GM23338 (cell line): ENCODE measurements around the gene HOXA10. TPM values are rescaled to one million over a fixed set of nuclear protein-coding genes. Genes with fewer than 3 reads are reported as not detected.

Source experiments
- ATAC-seq: fragments of 200-7000 bp; cut with Tn5 transposase; 3 replicates; pipeline ENCODE4 v1.9.1; 2020
- DNase-seq: peaks from one replicate; pipeline ENCODE4 v3.0.0-alpha.2; 2015; ENCODE audit warnings: low spot score
- H2AFZ ChIP-seq: fragments of 200-600 bp; sonication (generic); 2 replicates; pipeline ENCODE4 v1.8.0; 2016; ENCODE audit warnings: antibody characterized with exemption, mild to moderate bottlenecking, moderate library complexity
- H3F3A ChIP-seq: fragments of 200-600 bp; sonication (generic); replicated peaks from 2 replicates; pipeline ENCODE4 v1.8.0; 2017; ENCODE audit warnings: antibody characterized with exemption, mixed run types, low read depth
- H3K27ac ChIP-seq: fragments of 200-600 bp; sonication (generic); 2 replicates; pipeline ENCODE4 v1.6.1; 2016; ENCODE audit warnings: low read depth
- H3K27me3 ChIP-seq: fragments of 200-600 bp; sonication (generic); 2 replicates; pipeline ENCODE4 v1.8.0; 2016; ENCODE audit warnings: mild to moderate bottlenecking, mixed run types, moderate library complexity; ENCODE audit not compliant: insufficient read depth
- H3K36me3 ChIP-seq: fragments of 200-600 bp; sonication (generic); 2 replicates; pipeline ENCODE4 v1.8.0; 2016; ENCODE audit warnings: mild to moderate bottlenecking; ENCODE audit not compliant: insufficient read depth
- H3K4me1 ChIP-seq: fragments of 200-600 bp; sonication (generic); 2 replicates; pipeline ENCODE4 v1.8.0; 2016; ENCODE audit warnings: mild to moderate bottlenecking, moderate library complexity; ENCODE audit not compliant: insufficient read depth
- H3K4me2 ChIP-seq: fragments of 200-600 bp; sonication (generic); 2 replicates; pipeline ENCODE4 v1.7.1; 2017; ENCODE audit warnings: mixed run types
- H3K4me3 ChIP-seq: fragments of 200-600 bp; sonication (generic); 2 replicates; pipeline ENCODE4 v1.6.1; 2016; ENCODE audit warnings: mixed run types
- H3K79me2 ChIP-seq: fragments of 200-600 bp; sonication (generic); replicated peaks from 2 replicates; pipeline ENCODE4 v1.8.0; 2017; ENCODE audit warnings: mild to moderate bottlenecking; ENCODE audit not compliant: insufficient read depth
- H3K9me2 ChIP-seq: fragments of 200-600 bp; sonication (generic); 2 replicates; pipeline ENCODE4 v1.8.0; 2017; ENCODE audit not compliant: insufficient read depth
- H4K20me1 ChIP-seq: fragments of 200-600 bp; sonication (generic); replicated peaks from 2 replicates; pipeline ENCODE4 v1.8.0; 2017; ENCODE audit warnings: mild to moderate bottlenecking; ENCODE audit not compliant: insufficient read depth
- H3K27ac Mint-ChIP-seq: 2 replicates; pipeline ENCODE4 v1.8.0; 2020; ENCODE audit warnings: inconsistent platforms, mild to moderate bottlenecking, moderate library complexity, mixed read lengths
- H3K27me3 Mint-ChIP-seq: 3 replicates; pipeline ENCODE4 v1.8.0; 2022; ENCODE audit warnings: low read depth, mild to moderate bottlenecking, moderate library complexity, mixed read lengths, inconsistent platforms; ENCODE audit not compliant: insufficient read depth, poor library complexity
- H3K36me3 Mint-ChIP-seq: 3 replicates; pipeline ENCODE4 v1.8.0; 2021; ENCODE audit warnings: low read depth, mild to moderate bottlenecking, inconsistent platforms, moderate library complexity, mixed read lengths
- H3K4me1 Mint-ChIP-seq: 3 replicates; pipeline ENCODE4 v1.8.0; 2020; ENCODE audit warnings: mild to moderate bottlenecking, inconsistent platforms, mixed read lengths
- H3K4me3 Mint-ChIP-seq: 3 replicates; pipeline ENCODE4 v1.8.0; 2021; ENCODE audit warnings: moderate library complexity, mild to moderate bottlenecking, inconsistent platforms, mixed read lengths
- H3K9me3 Mint-ChIP-seq: 3 replicates; pipeline ENCODE4 v1.8.0; 2020; ENCODE audit warnings: moderate library complexity, mild to moderate bottlenecking, inconsistent platforms, mixed read lengths
- EZH2 ChIP-seq: fragments of 200-600 bp; sonication (generic); IDR thresholded peaks from one replicate; pipeline ENCODE4 v1.8.0; 2017; ENCODE audit warnings: antibody characterized with exemption, mild to moderate bottlenecking, low read depth; ENCODE audit not compliant: unreplicated experiment
- EZH2phosphoT487 ChIP-seq: fragments of 200-600 bp; sonication (generic); IDR thresholded peaks from one replicate; pipeline ENCODE4 v1.8.1; 2018; ENCODE audit warnings: antibody characterized with exemption; ENCODE audit not compliant: unreplicated experiment
- STAT1 ChIP-seq: IDR thresholded peaks from one replicate; pipeline ENCODE4 v1.6.1; 2016; ENCODE audit warnings: antibody characterized with exemption; ENCODE audit not compliant: unreplicated experiment
- polyA plus RNA-seq: library from polyadenylated mRNA; unstranded; fragments of >200 nt; fragmentation: Nextera tagmentation; extraction: Ambion mirVana; gene quantifications from 2 replicates; pipeline ENCODE4 v1.2.1, GENCODE V29; 2016
- total RNA-seq: library from RNA; depleted of rRNA; stranded (reverse); fragments of >200 nt; shearing (Covaris generic); gene quantifications from 2 replicates; pipeline ENCODE4 v1.2.3, GENCODE V29; 2014
- TF ChIP-seq, protein P1 (sequence below): fragments of 250-450 bp; sonication (Bioruptor Pico); IDR thresholded peaks from 2 replicates; pipeline ENCODE4 v1.5.0; 2020; ENCODE audit warnings: mild to moderate bottlenecking, moderate library complexity

HOXA10 gene
- total and polyA plus RNA-seq, 2 experiments from 2014 or later, result not detected

DNA sequence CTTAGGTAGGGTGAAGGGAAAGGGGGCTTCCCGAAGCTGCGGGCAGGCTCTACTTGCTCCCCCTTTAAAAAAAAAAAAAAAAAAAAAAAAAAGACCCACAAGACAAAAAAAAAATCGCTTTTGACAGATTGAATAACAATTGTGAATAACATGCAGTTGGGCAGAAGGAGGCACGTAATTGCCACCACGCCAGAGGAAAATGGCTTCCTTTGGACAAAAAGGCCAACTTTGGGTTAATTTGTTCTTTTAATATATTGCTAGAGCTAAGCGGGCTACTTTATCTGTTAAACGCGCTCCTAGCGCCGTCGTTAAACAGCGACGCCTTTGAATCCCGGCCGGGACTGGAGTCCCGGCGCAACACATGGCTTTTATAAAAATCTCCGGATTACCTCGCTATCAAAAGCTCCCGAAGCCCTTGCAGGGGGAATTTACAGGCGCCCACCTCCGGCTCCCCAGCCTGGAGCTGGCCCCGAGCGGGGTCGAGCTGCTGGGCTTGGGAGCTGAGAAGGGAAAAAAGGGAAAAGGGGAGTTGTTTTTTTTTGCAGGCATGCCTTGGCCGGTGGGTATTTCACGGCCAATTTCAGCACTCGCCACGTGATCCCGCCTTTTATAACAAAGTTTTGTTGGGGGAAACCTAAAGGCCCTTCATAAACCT is 9.7 kb upstream of the HOXA10 start:
- peaks cover 60% of the 10 kb centered on the region for H3F3A ChIP-seq
- peaks cover 100% of the 10 kb centered on the region for H3K27me3 Mint-ChIP-seq
- no peak overlapping the region for H2AFZ ChIP-seq
- TF ChIP-seq, protein P1, sequence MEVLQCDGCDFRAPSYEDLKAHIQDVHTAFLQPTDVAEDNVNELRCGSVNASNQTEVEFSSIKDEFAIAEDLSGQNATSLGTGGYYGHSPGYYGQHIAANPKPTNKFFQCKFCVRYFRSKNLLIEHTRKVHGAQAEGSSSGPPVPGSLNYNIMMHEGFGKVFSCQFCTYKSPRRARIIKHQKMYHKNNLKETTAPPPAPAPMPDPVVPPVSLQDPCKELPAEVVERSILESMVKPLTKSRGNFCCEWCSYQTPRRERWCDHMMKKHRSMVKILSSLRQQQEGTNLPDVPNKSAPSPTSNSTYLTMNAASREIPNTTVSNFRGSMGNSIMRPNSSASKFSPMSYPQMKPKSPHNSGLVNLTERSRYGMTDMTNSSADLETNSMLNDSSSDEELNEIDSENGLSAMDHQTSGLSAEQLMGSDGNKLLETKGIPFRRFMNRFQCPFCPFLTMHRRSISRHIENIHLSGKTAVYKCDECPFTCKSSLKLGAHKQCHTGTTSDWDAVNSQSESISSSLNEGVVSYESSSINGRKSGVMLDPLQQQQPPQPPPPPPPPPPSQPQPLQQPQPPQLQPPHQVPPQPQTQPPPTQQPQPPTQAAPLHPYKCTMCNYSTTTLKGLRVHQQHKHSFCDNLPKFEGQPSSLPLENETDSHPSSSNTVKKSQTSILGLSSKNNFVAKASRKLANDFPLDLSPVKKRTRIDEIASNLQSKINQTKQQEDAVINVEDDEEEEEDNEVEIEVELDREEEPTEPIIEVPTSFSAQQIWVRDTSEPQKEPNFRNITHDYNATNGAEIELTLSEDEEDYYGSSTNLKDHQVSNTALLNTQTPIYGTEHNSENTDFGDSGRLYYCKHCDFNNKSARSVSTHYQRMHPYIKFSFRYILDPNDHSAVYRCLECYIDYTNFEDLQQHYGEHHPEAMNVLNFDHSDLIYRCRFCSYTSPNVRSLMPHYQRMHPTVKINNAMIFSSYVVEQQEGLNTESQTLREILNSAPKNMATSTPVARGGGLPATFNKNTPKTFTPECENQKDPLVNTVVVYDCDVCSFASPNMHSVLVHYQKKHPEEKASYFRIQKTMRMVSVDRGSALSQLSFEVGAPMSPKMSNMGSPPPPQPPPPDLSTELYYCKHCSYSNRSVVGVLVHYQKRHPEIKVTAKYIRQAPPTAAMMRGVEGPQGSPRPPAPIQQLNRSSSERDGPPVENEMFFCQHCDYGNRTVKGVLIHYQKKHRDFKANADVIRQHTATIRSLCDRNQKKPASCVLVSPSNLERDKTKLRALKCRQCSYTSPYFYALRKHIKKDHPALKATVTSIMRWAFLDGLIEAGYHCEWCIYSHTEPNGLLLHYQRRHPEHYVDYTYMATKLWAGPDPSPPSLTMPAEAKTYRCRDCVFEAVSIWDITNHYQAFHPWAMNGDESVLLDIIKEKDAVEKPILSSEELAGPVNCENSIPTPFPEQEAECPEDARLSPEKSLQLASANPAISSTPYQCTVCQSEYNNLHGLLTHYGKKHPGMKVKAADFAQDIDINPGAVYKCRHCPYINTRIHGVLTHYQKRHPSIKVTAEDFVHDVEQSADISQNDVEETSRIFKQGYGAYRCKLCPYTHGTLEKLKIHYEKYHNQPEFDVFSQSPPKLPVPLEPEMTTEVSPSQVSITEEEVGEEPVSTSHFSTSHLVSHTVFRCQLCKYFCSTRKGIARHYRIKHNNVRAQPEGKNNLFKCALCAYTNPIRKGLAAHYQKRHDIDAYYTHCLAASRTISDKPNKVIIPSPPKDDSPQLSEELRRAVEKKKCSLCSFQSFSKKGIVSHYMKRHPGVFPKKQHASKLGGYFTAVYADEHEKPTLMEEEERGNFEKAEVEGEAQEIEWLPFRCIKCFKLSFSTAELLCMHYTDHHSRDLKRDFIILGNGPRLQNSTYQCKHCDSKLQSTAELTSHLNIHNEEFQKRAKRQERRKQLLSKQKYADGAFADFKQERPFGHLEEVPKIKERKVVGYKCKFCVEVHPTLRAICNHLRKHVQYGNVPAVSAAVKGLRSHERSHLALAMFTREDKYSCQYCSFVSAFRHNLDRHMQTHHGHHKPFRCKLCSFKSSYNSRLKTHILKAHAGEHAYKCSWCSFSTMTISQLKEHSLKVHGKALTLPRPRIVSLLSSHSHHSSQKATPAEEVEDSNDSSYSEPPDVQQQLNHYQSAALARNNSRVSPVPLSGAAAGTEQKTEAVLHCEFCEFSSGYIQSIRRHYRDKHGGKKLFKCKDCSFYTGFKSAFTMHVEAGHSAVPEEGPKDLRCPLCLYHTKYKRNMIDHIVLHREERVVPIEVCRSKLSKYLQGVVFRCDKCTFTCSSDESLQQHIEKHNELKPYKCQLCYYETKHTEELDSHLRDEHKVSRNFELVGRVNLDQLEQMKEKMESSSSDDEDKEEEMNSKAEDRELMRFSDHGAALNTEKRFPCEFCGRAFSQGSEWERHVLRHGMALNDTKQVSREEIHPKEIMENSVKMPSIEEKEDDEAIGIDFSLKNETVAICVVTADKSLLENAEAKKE (CRISPR knock-in tag), result no peak
- TF ChIP-seq EZH2 (peak; percentile 97), EZH2phosphoT487 (peak; percentile 73), STAT1 (no peak)
- peaks cover 57% of the 10 kb centered on the region for H4K20me1 ChIP-seq
- H3K4me3 Mint-ChIP-seq, result peak overlapping the region; percentile 34; the same call in 2 of the 3 replicates
- H3K36me3 Mint-ChIP-seq, result no peaks in the 10 kb centered on the region
- ATAC-seq (no peak), DNase-seq (no peak)
- no peaks in the 10 kb centered on the region for H3K36me3 ChIP-seq
- H3K4me1 Mint-ChIP-seq, result peaks cover 46% of the 10 kb centered on the region
- H3K9me2 ChIP-seq, result no peaks in the 10 kb centered on the region
- H3K4me3 ChIP-seq, result peak overlapping the region; percentile 44; the same call in 1 of the 2 replicates
- peaks cover 70% of the 10 kb centered on the region for H3K4me1 ChIP-seq
- H3K4me2 ChIP-seq, result peak overlapping the region; percentile 72
- H3K27ac ChIP-seq, result no peak overlapping the region
- no peaks in the 10 kb centered on the region for H3K79me2 ChIP-seq
- peaks cover 7% of the 10 kb centered on the region; the same call in 2 of the 3 replicates for H3K9me3 Mint-ChIP-seq
- peaks cover 100% of the 10 kb centered on the region for H3K27me3 ChIP-seq
- H3K27ac Mint-ChIP-seq, result no peak overlapping the region
